Uterus (tissue), 2 donors: ENCODE data around the gene IRF2.

Source experiments
- POLR2A ChIP-seq, 2 donors: fragments of 450-650 bp; IDR thresholded peaks; one replicate each; pipeline ENCODE4 v1.6.1; 2016; ENCODE audit warnings: antibody characterized with exemption in 2 of 2, mild to moderate bottlenecking in 1 of 2, moderate library complexity in 1 of 2
- TF ChIP-seq, protein P1 (sequence below), 4 experiments: fragments of 200-600 bp in 2 of 4; fragments of 450-650 bp in 2 of 4; sonication (generic) in 2 of 4; IDR thresholded peaks; one replicate each; pipeline ENCODE4 v1.5.1; 2016 to 2019; ENCODE audit warnings: antibody characterized with exemption in 4 of 4, mild to moderate bottlenecking in 2 of 4, moderate library complexity in 1 of 4

- TF ChIP-seq, protein P1, sequence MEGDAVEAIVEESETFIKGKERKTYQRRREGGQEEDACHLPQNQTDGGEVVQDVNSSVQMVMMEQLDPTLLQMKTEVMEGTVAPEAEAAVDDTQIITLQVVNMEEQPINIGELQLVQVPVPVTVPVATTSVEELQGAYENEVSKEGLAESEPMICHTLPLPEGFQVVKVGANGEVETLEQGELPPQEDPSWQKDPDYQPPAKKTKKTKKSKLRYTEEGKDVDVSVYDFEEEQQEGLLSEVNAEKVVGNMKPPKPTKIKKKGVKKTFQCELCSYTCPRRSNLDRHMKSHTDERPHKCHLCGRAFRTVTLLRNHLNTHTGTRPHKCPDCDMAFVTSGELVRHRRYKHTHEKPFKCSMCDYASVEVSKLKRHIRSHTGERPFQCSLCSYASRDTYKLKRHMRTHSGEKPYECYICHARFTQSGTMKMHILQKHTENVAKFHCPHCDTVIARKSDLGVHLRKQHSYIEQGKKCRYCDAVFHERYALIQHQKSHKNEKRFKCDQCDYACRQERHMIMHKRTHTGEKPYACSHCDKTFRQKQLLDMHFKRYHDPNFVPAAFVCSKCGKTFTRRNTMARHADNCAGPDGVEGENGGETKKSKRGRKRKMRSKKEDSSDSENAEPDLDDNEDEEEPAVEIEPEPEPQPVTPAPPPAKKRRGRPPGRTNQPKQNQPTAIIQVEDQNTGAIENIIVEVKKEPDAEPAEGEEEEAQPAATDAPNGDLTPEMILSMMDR (IDR thresholded peaks at IDR 0.05) = no peak
- no peak for TF ChIP-seq POLR2A (IDR thresholded peaks at IDR 0.05)
These were observed 73.9 kb downstream of the IRF2 start for GRCh38 chr4:184400375-184400870.
